AG10803 (cell line): ENCODE measurements around the gene ZNF865.

Experiments
- DNase-seq: peaks from one replicate; pipeline ENCODE4 v3.0.0; 2010; ENCODE audit warnings: low read depth
- H3K4me3 ChIP-seq: 2 replicates; pipeline ENCODE4 v1.5.1; 2011; ENCODE audit warnings: mild to moderate bottlenecking, low read length, control low read depth
- TF ChIP-seq, protein P1 (sequence below): conservative IDR thresholded peaks from 2 replicates; pipeline ENCODE4 v1.5.1; 2011; ENCODE audit warnings: mild to moderate bottlenecking, low read length, control low read depth, inconsistent platforms

ZNF865 gene

DNA sequence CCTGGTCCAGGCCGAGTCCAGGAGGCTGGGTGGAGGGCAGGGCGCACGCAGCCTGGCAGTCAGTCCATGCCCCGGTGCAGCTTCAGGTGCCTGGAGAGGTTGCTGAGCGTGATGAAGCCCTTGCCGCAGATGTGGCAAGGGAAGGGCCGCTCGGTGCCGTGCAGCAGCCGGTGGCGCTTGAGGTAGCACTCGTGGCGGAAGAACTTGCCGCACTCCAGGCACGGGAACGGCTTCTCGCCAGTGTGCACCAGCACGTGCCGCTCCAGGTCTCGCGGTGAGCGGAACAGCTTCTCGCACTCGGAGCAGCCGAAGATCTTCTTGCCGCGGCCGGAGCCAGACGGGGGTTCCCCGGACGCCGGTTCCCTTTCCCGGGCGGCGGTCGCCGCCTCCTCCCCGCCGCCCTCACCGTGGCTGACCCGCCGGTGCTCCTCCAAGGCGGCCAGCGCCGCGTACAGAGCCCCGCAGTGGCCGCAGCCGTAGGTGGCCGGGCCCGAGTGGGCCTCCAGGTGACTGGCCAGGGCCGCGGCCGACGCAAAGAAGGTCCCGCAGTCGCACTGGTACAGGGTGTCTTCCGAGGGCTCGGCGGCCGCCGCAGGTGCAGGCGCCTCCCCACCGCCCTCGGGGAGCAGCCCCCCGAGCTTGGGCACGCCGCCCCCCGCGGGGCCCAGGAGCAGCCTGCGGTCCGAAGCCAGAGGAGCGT, 12.9 kb upstream of the ZNF865 start:
- DNase-seq: no peak
- TF ChIP-seq, protein P1, sequence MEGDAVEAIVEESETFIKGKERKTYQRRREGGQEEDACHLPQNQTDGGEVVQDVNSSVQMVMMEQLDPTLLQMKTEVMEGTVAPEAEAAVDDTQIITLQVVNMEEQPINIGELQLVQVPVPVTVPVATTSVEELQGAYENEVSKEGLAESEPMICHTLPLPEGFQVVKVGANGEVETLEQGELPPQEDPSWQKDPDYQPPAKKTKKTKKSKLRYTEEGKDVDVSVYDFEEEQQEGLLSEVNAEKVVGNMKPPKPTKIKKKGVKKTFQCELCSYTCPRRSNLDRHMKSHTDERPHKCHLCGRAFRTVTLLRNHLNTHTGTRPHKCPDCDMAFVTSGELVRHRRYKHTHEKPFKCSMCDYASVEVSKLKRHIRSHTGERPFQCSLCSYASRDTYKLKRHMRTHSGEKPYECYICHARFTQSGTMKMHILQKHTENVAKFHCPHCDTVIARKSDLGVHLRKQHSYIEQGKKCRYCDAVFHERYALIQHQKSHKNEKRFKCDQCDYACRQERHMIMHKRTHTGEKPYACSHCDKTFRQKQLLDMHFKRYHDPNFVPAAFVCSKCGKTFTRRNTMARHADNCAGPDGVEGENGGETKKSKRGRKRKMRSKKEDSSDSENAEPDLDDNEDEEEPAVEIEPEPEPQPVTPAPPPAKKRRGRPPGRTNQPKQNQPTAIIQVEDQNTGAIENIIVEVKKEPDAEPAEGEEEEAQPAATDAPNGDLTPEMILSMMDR: no peak
- H3K4me3 ChIP-seq: no peak overlapping the region

- DNase-seq: no peak
- TF ChIP-seq, protein P1: no peak
- H3K4me3 ChIP-seq: no peak overlapping the region
Observed at GRCh38 chr19:55593096-55593772, 12.2 kb upstream of the ZNF865 start.

GRCh38 chr19:55594996-55595545, 10.4 kb upstream of the ZNF865 start:
- no peak for DNase-seq

GRCh38 chr19:55596304-55596703, 9.1 kb upstream of the ZNF865 start:
- H3K4me3 ChIP-seq: no peak overlapping the region
- TF ChIP-seq, protein P1: no peak
- DNase-seq: no peak

More at GRCh38 chr19:55594996-55595545, 10.4 kb upstream of the ZNF865 start:
- no peak overlapping the region for H3K4me3 ChIP-seq
- TF ChIP-seq, protein P1: no peak

DNA sequence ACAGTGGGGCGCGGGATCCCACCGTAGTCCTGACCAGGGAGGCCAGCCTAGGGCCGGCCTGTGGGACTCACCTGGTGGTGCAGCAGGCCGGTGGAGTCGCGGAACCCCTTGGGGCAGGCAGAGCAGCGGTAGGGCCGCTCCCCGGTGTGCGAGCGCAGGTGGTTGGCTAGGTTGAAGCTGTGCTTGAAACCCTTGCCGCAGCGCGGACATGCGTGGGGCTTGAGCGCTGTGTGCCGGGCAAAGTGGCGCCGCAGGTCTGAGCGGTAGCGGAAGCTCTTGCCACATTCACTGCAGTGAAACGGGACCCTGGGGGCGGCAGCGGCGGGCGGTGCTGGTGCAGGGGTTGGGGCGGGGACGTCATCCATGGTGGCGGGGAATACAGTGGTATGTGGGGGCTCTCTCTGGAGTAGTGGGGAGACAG, 7.9 kb upstream of the ZNF865 start:
- TF ChIP-seq, protein P1: no peak
- DNase-seq: no peak
- H3K4me3 ChIP-seq: no peak overlapping the region

DNA sequence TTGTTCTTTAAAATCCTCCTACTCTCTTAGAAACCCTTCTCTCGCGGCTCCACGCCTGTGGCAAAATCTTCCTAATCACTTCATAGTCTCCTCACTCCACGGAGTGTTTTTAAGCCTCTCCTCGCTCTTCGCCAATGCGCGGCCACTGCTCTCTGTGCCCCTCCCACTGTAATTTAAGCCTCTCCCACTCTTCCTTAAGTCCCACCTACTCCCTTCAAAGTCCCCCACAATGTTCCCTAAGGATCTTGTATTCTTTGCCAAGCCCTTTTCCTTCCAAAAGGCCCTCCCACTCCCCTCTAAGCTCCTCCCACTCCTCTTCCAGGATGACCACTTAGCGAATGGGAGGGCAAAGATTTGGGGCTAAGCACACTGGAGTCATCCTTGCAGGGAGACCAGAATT, 7.4 kb upstream of the ZNF865 start:
- H3K4me3 ChIP-seq: no peak overlapping the region
- DNase-seq: no peak
- TF ChIP-seq, protein P1: no peak
